NCI-H2081 (cell line): ENCODE data around the gene CABP4.

Experiments used
- DNase-seq, 2 experiments: peaks; one replicate each; lab custom pipeline; 2025; lab: John Stamatoyannopoulos, UW

Gene CABP4

GRCh38 chr11:67496113-67496512 lies 41.0 kb downstream of the CABP4 start:
- DNase-seq = no peak

GRCh38 chr11:67497656-67498291 lies 42.6 kb downstream of the CABP4 start:
- no peak for DNase-seq

- DNase-seq = no peak
Measured at GRCh38 chr11:67498544-67498972, 43.4 kb downstream of the CABP4 start.

- DNase-seq = no peak
Measured at GRCh38 chr11:67499808-67500483, 44.8 kb downstream of the CABP4 start.

- no peak for DNase-seq
Measured at GRCh38 chr11:67500484-67500821, 45.3 kb downstream of the CABP4 start.

- no peak for DNase-seq
Measured at GRCh38 chr11:67500831-67501715, 45.9 kb downstream of the CABP4 start.

- DNase-seq = no peak
Measured at GRCh38 chr11:67501854-67502253, 46.7 kb downstream of the CABP4 start.

GRCh38 chr11:67502328-67502979 lies 47.3 kb downstream of the CABP4 start:
- DNase-seq = no peak

- DNase-seq = no peak
Measured at GRCh38 chr11:67503119-67504004, 48.2 kb downstream of the CABP4 start.

- DNase-seq = peak in 1 of 2 experiments; percentile 3
Measured at GRCh38 chr11:67504005-67504949, 49.1 kb downstream of the CABP4 start.

- DNase-seq = peak; percentile 8 to 13
Measured at GRCh38 chr11:67504950-67505581, 49.9 kb downstream of the CABP4 start, which contains the start of gene PITPNM1. TSS of gene PITPNM1 (minus strand) at chr11:67505363. CDS start at chr11:67504180, 1,183 bp downstream.

GRCh38 chr11:67505605-67506396 lies 50.6 kb downstream of the CABP4 start:
- peak; percentile 76 to 84 for DNase-seq

- DNase-seq = no peak
Measured at GRCh38 chr11:67506426-67507051, 51.4 kb downstream of the CABP4 start.

- DNase-seq = no peak
Measured at GRCh38 chr11:67507242-67507863, 52.2 kb downstream of the CABP4 start.

GRCh38 chr11:67507864-67508485 lies 52.8 kb downstream of the CABP4 start, which contains the start of gene CDK2AP2:
TSS of gene CDK2AP2 (minus strand) at chr11:67508162. CDS start at chr11:67508082, 80 bp downstream.
- DNase-seq = peak; percentile 97 to 100

- DNase-seq = peak; percentile 95
Measured at GRCh38 chr11:67508486-67509121, 53.5 kb downstream of the CABP4 start.

- no peak for DNase-seq
Measured at GRCh38 chr11:67510023-67510345, 54.8 kb downstream of the CABP4 start.
